Measurements from ENCODE around the gene HAT1. TPM values are rescaled to one million over a fixed set of nuclear protein-coding genes. Genes with fewer than 3 reads are reported as not detected.

Gene HAT1
- total and polyA plus RNA-seq, 4 donors = 11.8 to 45.1 (median 16.3) TPM

DNA sequence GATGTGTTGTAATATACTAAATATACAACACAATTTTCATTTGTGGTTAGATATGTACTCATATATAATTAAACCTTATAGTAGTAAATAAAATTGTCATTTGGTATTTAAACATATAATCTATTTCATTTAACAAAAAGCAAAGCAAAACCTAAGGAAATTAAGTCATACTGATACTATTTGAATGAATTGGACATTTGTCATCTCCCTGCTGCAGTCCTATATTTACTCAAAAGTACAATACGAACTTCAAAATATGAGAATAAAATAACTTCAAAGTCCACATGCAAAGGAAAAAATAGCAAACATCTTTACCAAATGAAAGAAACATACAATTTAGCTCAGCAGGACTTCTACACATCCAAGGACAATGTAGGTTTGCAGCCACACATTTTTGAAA lies 11.8 kb upstream of the HAT1 start:
- H3K9ac ChIP-seq (ENCODE audit: low read depth in 1 of 2, low read length in 2 of 2) = no peak overlapping the region
- no peak overlapping the region for H3K27ac ChIP-seq (ENCODE audit: low read depth in 1 of 2, low read length in 2 of 2)
- no peaks in the 10 kb centered on the region for H3K9me3 ChIP-seq (ENCODE audit: control insufficient read depth in 4 of 4, low read length in 3 of 4)
- no peak overlapping the region for H3K4me3 ChIP-seq (ENCODE audit: low read depth in 1 of 3, low read length in 3 of 3)
- no peak for DNase-seq (ENCODE audit: low spot score)
- WGBS = 41% methylated on average over 1 of the region's 1 CpG
- H3K4me1 ChIP-seq (ENCODE audit: control insufficient read depth in 4 of 4, insufficient read depth in 4 of 4, low read length in 3 of 4) = no peaks in the 10 kb centered on the region
- TF ChIP-seq YY1 (IDR thresholded peaks at IDR 0.05) (no peak), FOXA1 (IDR thresholded peaks at IDR 0.05) (no peak), FOXA2 (IDR thresholded peaks at IDR 0.05) (no peak)
- TF ChIP-seq, protein P1, sequence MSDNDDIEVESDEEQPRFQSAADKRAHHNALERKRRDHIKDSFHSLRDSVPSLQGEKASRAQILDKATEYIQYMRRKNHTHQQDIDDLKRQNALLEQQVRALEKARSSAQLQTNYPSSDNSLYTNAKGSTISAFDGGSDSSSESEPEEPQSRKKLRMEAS (IDR thresholded peaks at IDR 0.05) = no peak
- TF ChIP-seq, protein P2, sequence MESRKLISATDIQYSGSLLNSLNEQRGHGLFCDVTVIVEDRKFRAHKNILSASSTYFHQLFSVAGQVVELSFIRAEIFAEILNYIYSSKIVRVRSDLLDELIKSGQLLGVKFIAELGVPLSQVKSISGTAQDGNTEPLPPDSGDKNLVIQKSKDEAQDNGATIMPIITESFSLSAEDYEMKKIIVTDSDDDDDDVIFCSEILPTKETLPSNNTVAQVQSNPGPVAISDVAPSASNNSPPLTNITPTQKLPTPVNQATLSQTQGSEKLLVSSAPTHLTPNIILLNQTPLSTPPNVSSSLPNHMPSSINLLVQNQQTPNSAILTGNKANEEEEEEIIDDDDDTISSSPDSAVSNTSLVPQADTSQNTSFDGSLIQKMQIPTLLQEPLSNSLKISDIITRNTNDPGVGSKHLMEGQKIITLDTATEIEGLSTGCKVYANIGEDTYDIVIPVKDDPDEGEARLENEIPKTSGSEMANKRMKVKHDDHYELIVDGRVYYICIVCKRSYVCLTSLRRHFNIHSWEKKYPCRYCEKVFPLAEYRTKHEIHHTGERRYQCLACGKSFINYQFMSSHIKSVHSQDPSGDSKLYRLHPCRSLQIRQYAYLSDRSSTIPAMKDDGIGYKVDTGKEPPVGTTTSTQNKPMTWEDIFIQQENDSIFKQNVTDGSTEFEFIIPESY (IDR thresholded peaks at IDR 0.05) = no peak
- H3K36me3 ChIP-seq (ENCODE audit: control insufficient read depth in 4 of 4, insufficient read depth in 3 of 4, low read depth in 1 of 4, low read length in 3 of 4) = no peaks in the 10 kb centered on the region
- peaks cover 0 to 6% (median 0%) of the 10 kb centered on the region in 4 donors for H3K27me3 ChIP-seq (ENCODE audit: control insufficient read depth in 4 of 4, insufficient read depth in 4 of 4, low read length in 3 of 4)

DNA sequence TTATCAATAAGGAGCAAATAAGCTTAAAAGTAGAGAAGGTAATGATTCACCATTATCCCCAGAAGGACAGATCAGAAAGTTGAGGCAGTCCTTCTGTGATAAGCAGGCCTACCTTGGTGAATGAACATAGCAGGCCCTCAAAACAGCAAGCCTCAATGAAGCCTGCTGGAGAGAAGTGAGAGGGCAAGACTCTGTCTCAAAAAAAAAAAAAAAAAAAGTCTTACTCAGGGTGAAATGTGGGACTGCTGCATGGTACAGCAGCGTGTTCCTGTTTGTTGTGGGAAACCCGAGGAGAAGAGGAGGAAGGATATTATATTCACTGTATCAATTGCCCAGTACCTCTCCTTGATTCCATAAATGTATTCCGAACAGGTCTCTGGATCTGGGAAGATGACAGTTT lies 8.7 kb upstream of the HAT1 start:
- H3K4me1 ChIP-seq (ENCODE audit: control insufficient read depth in 4 of 4, insufficient read depth in 4 of 4, low read length in 3 of 4) = no peaks in the 10 kb centered on the region
- DNase-seq (ENCODE audit: low spot score) = no peak
- WGBS = 85% methylated on average over 3 of the region's 3 CpGs

More for the DNA sequence above, 8.7 kb upstream of the HAT1 start:
- no peak overlapping the region for H3K9ac ChIP-seq (ENCODE audit: low read depth in 1 of 2, low read length in 2 of 2)
- no peaks in the 10 kb centered on the region for H3K36me3 ChIP-seq (ENCODE audit: control insufficient read depth in 4 of 4, insufficient read depth in 3 of 4, low read depth in 1 of 4, low read length in 3 of 4)
- H3K9me3 ChIP-seq (ENCODE audit: control insufficient read depth in 4 of 4, low read length in 3 of 4) = no peaks in the 10 kb centered on the region
- peaks cover 0 to 4% (median 0%) of the 10 kb centered on the region in 4 donors for H3K27me3 ChIP-seq (ENCODE audit: control insufficient read depth in 4 of 4, insufficient read depth in 4 of 4, low read length in 3 of 4)
- no peak overlapping the region for H3K27ac ChIP-seq (ENCODE audit: low read depth in 1 of 2, low read length in 2 of 2)
- TF ChIP-seq GABPA (IDR thresholded peaks at IDR 0.05 in 1 of 2, conservative IDR thresholded peaks at IDR 0.05 in 1 of 2) (no peak), TAF1 (conservative IDR thresholded peaks at IDR 0.05) (no peak), FOXA1 (IDR thresholded peaks at IDR 0.05) (no peak), SP1 (IDR thresholded peaks at IDR 0.05) (no peak), EGR1 (IDR thresholded peaks at IDR 0.05; ENCODE audit: low read depth in 2 of 2) (no peak), HNF4G (IDR thresholded peaks at IDR 0.05) (no peak), HNF4A (conservative IDR thresholded peaks at IDR 0.05) (no peak), NR2F2 (IDR thresholded peaks at IDR 0.05) (no peak), RXRA (IDR thresholded peaks at IDR 0.05) (no peak), YY1 (IDR thresholded peaks at IDR 0.05) (no peak), JUND (IDR thresholded peaks at IDR 0.05) (no peak)
- TF ChIP-seq, protein P3, sequence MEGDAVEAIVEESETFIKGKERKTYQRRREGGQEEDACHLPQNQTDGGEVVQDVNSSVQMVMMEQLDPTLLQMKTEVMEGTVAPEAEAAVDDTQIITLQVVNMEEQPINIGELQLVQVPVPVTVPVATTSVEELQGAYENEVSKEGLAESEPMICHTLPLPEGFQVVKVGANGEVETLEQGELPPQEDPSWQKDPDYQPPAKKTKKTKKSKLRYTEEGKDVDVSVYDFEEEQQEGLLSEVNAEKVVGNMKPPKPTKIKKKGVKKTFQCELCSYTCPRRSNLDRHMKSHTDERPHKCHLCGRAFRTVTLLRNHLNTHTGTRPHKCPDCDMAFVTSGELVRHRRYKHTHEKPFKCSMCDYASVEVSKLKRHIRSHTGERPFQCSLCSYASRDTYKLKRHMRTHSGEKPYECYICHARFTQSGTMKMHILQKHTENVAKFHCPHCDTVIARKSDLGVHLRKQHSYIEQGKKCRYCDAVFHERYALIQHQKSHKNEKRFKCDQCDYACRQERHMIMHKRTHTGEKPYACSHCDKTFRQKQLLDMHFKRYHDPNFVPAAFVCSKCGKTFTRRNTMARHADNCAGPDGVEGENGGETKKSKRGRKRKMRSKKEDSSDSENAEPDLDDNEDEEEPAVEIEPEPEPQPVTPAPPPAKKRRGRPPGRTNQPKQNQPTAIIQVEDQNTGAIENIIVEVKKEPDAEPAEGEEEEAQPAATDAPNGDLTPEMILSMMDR (IDR thresholded peaks at IDR 0.05; ENCODE audit: low read depth, low read length, missing input control) = no peak
- TF ChIP-seq, protein P2 (IDR thresholded peaks at IDR 0.05) = no peak
- TF ChIP-seq, protein P1 (IDR thresholded peaks at IDR 0.05) = no peak
- TF ChIP-seq, protein P4, sequence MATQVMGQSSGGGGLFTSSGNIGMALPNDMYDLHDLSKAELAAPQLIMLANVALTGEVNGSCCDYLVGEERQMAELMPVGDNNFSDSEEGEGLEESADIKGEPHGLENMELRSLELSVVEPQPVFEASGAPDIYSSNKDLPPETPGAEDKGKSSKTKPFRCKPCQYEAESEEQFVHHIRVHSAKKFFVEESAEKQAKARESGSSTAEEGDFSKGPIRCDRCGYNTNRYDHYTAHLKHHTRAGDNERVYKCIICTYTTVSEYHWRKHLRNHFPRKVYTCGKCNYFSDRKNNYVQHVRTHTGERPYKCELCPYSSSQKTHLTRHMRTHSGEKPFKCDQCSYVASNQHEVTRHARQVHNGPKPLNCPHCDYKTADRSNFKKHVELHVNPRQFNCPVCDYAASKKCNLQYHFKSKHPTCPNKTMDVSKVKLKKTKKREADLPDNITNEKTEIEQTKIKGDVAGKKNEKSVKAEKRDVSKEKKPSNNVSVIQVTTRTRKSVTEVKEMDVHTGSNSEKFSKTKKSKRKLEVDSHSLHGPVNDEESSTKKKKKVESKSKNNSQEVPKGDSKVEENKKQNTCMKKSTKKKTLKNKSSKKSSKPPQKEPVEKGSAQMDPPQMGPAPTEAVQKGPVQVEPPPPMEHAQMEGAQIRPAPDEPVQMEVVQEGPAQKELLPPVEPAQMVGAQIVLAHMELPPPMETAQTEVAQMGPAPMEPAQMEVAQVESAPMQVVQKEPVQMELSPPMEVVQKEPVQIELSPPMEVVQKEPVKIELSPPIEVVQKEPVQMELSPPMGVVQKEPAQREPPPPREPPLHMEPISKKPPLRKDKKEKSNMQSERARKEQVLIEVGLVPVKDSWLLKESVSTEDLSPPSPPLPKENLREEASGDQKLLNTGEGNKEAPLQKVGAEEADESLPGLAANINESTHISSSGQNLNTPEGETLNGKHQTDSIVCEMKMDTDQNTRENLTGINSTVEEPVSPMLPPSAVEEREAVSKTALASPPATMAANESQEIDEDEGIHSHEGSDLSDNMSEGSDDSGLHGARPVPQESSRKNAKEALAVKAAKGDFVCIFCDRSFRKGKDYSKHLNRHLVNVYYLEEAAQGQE (IDR thresholded peaks at IDR 0.05) = no peak
- no peak overlapping the region for H3K4me3 ChIP-seq (ENCODE audit: low read depth in 1 of 3, low read length in 3 of 3)

Data from liver (tissue), 9 donors.